ENCODE measurements around the gene OR5P2.
"Not testable (repeated sequence)": the region's sequence is repeated elsewhere in the genome, so short reads cannot be mapped to it uniquely, and the experiment has no call there.

Gene OR5P2

GRCh38 chr11:7833527-7833926 is 36.8 kb upstream of the OR5P2 start:
- Histone ChIP-seq H3K27me3 (ENCODE audit: control insufficient read depth, insufficient read depth, low read length) (no peaks in the 10 kb centered on the region), H3K4me2 (ENCODE audit: low read length) (no peak overlapping the region), H3K36me3 (ENCODE audit: control insufficient read depth, insufficient read depth, low read length) (no peaks in the 10 kb centered on the region), H3K9ac (no peak overlapping the region), H3K27ac (no peak overlapping the region), H3K79me2 (no peaks in the 10 kb centered on the region), H3K9me3 (ENCODE audit: control insufficient read depth, low read length) (no peaks in the 10 kb centered on the region), H3K4me3 (ENCODE audit: low read depth, low read length) (no peak overlapping the region), H3K4me1 (no peaks in the 10 kb centered on the region), H2AFZ (no peak overlapping the region)
- no peak for TF ChIP-seq CTCF (IDR thresholded peaks at IDR 0.05)

GRCh38 chr11:7830740-7831139 is 34.0 kb upstream of the OR5P2 start, which contains the start of gene OR5P3:
Gene OR5P3 (minus strand): TSS chr11:7830840.
- H3K9me3 ChIP-seq (ENCODE audit: control insufficient read depth, low read length): no peaks in the 10 kb centered on the region
- TF ChIP-seq CTCF (IDR thresholded peaks at IDR 0.05): no peak
- no peak within 1 kb of the TSS for H3K9ac ChIP-seq
- no peaks in the 10 kb centered on the region for H3K79me2 ChIP-seq
- no peaks in the 10 kb centered on the region for H3K27me3 ChIP-seq (ENCODE audit: control insufficient read depth, insufficient read depth, low read length)
- H3K4me3 ChIP-seq (ENCODE audit: low read depth, low read length): no peak within 1 kb of the TSS
- H3K36me3 ChIP-seq (ENCODE audit: control insufficient read depth, insufficient read depth, low read length): no peaks in the 10 kb centered on the region
- no peak within 1 kb of the TSS for H3K4me2 ChIP-seq (ENCODE audit: low read length)
- no peak within 1 kb of the TSS for H2AFZ ChIP-seq
- H3K4me1 ChIP-seq: no peaks in the 10 kb centered on the region
- no peak within 1 kb of the TSS for H3K27ac ChIP-seq

- no peak for TF ChIP-seq CTCF (IDR thresholded peaks at IDR 0.05)
- Histone ChIP-seq H3K4me1 (no peaks in the 10 kb centered on the region), H2AFZ (no peak overlapping the region), H3K36me3 (ENCODE audit: control insufficient read depth, insufficient read depth, low read length) (no peaks in the 10 kb centered on the region), H3K27ac (no peak overlapping the region), H3K79me2 (no peaks in the 10 kb centered on the region), H3K9ac (no peak overlapping the region), H3K9me3 (ENCODE audit: control insufficient read depth, low read length) (no peaks in the 10 kb centered on the region), H3K27me3 (ENCODE audit: control insufficient read depth, insufficient read depth, low read length) (no peaks in the 10 kb centered on the region), H3K4me2 (ENCODE audit: low read length) (no peak overlapping the region), H3K4me3 (ENCODE audit: low read depth, low read length) (no peak overlapping the region)
Measured at GRCh38 chr11:7826324-7826723, 29.6 kb upstream of the OR5P2 start.

GRCh38 chr11:7820417-7820816 is 23.7 kb upstream of the OR5P2 start:
- not testable (repeated sequence) for H3K27ac ChIP-seq; H3K36me3 ChIP-seq (ENCODE audit: control insufficient read depth, insufficient read depth, low read length); H3K4me2 ChIP-seq (ENCODE audit: low read length); H3K79me2 ChIP-seq; H3K4me1 ChIP-seq; H3K4me3 ChIP-seq (ENCODE audit: low read depth, low read length); H3K27me3 ChIP-seq (ENCODE audit: control insufficient read depth, insufficient read depth, low read length); H2AFZ ChIP-seq; H3K9me3 ChIP-seq (ENCODE audit: control insufficient read depth, low read length); H3K9ac ChIP-seq

- not testable (repeated sequence) for H3K36me3 ChIP-seq (ENCODE audit: control insufficient read depth, insufficient read depth, low read length); H3K9me3 ChIP-seq (ENCODE audit: control insufficient read depth, low read length); H3K4me1 ChIP-seq; H3K79me2 ChIP-seq; H3K27ac ChIP-seq; H3K9ac ChIP-seq; H3K4me2 ChIP-seq (ENCODE audit: low read length); H3K27me3 ChIP-seq (ENCODE audit: control insufficient read depth, insufficient read depth, low read length); H2AFZ ChIP-seq; H3K4me3 ChIP-seq (ENCODE audit: low read depth, low read length)
Measured at GRCh38 chr11:7814897-7815296, 18.2 kb upstream of the OR5P2 start.

GRCh38 chr11:7810301-7810700 is 13.6 kb upstream of the OR5P2 start:
- not testable (repeated sequence) for H3K27ac ChIP-seq; H3K4me1 ChIP-seq; H3K9ac ChIP-seq; H3K27me3 ChIP-seq (ENCODE audit: control insufficient read depth, insufficient read depth, low read length); H3K4me2 ChIP-seq (ENCODE audit: low read length); H3K79me2 ChIP-seq; H3K4me3 ChIP-seq (ENCODE audit: low read depth, low read length); H2AFZ ChIP-seq; H3K36me3 ChIP-seq (ENCODE audit: control insufficient read depth, insufficient read depth, low read length); H3K9me3 ChIP-seq (ENCODE audit: control insufficient read depth, low read length)

All from parathyroid adenoma (tissue), 2 donors.